Retinal pigment epithelial cell (primary cell): ENCODE results near the gene ARL5A.

Source experiments
- DNase-seq: peaks from one replicate; pipeline ENCODE4 v3.0.0-alpha.2; 2010; ENCODE audit warnings: low read depth
- H3K4me3 ChIP-seq: 2 replicates; pipeline ENCODE4 v1.5.1; 2011; ENCODE audit warnings: mild to moderate bottlenecking, low read length, control low read depth, moderate library complexity
- TF ChIP-seq, protein P1 (sequence below): conservative IDR thresholded peaks from 2 replicates; pipeline ENCODE4 v1.5.1; 2011; ENCODE audit warnings: low read depth, low read length, control low read depth, inconsistent platforms

Gene ARL5A

DNA sequence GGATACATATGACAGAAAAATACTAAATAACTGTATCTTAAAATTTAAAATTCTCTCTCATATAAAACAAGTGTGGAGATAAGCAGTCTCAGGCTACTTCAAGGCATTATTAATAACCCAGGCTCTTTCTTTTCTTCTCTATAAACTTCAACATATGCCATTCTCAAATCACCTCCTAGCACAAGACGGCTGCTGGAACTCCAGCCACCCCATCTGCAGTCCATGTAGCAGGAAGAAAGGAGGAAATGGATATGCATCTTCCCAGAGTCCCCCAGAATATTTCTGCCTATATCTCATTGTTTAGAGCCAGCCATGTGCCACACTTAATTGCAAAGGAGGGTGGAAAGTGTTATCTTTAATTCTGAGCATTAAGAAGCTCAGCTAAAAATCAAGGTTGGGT lies 58.6 kb downstream of the ARL5A start:
- TF ChIP-seq, protein P1, sequence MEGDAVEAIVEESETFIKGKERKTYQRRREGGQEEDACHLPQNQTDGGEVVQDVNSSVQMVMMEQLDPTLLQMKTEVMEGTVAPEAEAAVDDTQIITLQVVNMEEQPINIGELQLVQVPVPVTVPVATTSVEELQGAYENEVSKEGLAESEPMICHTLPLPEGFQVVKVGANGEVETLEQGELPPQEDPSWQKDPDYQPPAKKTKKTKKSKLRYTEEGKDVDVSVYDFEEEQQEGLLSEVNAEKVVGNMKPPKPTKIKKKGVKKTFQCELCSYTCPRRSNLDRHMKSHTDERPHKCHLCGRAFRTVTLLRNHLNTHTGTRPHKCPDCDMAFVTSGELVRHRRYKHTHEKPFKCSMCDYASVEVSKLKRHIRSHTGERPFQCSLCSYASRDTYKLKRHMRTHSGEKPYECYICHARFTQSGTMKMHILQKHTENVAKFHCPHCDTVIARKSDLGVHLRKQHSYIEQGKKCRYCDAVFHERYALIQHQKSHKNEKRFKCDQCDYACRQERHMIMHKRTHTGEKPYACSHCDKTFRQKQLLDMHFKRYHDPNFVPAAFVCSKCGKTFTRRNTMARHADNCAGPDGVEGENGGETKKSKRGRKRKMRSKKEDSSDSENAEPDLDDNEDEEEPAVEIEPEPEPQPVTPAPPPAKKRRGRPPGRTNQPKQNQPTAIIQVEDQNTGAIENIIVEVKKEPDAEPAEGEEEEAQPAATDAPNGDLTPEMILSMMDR = no peak
- no peak for DNase-seq
- H3K4me3 ChIP-seq = no peak overlapping the region

DNA sequence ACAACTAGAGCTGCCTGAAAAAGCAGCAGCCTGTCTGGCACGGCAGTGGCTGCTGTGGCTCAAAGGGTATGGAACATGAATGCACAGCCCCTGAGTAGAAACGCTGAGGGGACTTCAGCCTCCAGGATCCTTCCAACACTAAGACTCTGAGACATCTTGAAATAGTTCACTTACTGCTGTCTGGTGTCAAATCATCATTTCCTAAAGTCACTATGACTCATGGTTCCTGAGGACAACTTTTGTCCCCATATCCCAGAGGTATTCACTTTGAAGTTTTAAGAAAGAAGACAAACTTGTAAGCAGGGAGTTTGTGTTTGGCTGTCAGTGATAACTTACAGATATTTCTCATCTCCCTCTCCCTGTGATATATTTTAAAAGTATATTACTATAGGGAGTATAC lies 60.7 kb downstream of the ARL5A start:
- DNase-seq = no peak
- no peak overlapping the region for H3K4me3 ChIP-seq
- TF ChIP-seq, protein P1 = no peak

DNA sequence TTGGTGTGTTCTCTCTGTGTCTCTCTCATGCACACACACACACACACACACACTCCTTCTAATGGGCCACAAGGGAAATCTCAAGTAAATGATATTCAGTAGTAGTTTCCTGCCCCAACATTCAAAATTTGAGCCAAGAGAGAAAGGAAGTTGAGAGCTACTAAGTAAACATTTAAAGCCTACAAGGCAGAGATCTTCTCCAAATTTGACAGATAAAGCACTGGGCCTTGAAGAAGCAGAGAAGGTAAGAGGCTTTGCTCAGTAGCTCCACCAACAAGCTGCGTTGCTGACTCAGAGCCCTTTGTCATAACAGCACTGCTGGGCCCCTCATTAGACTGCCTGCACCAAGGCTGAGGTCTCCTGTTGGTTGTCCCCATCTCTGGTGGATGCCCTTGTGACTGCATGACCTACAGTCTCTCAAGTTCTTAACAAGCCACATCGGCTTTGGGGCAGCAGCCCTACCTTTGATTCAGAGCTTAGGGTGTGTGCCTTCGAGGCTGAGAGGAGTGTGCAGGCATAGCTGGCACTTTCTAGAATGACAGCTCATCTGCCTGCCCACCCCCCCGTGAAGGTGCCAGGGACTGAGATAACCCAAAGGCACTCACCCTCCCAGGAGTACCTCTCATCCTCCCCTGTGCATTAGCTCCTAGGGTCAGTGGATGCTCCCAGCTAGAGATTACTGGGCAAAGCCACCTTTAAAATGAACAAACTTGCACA lies 61.6 kb downstream of the ARL5A start:
- TF ChIP-seq, protein P1 = no peak
- no peak for DNase-seq
- H3K4me3 ChIP-seq = no peak overlapping the region

DNA sequence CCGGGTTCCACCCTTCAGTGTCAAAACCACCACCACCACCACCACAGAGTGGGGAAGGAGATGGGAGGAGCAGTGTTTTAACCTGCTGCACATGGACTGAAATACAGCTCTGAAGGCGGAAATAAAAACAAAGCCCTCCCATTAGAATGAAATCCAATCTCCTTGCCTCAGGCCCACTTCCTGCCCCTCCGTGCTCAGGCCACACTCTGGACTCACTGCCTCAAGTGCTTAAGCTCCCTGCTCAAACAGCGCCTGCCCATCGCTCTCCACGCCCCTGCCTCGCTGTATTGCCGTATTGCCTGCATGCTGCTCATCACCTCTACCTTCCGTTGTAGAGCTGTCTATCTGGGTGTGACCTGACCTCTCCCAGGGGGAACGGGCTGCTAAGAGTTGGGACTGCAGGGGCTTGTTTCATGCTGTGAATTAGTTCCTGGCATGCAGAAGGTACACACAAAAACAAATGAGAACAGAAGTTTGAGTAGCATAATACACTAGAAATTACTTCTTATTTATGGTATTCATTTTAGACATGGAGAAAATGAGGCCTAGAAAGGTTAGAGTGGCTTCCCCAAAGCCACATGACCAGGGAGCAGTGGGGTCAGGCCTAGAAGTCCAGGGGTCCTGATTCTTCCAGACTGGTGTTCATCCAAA lies 62.3 kb downstream of the ARL5A start:
- TF ChIP-seq, protein P1 = no peak
- no peak for DNase-seq
- no peak overlapping the region for H3K4me3 ChIP-seq

DNA sequence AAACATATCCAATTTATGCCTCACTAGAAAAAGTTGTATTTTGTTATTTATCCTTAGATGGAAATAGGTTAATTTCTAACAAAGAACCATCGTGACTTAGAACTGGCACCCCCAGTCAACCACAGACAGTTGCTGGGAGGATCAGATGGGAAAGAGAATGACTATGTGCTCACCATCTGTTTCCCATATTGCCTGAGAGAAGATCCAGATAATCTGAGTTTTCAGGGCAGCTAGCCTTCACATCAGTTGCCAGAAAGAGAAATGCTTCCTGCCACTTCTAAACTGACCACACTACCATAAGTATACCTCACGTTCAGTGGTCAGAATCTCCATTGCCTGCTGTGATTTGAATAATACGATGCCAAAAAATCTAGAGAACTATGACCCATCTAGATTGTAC lies 65.5 kb downstream of the ARL5A start:
- TF ChIP-seq, protein P1 = no peak
- no peak for DNase-seq
- no peak overlapping the region for H3K4me3 ChIP-seq

DNA sequence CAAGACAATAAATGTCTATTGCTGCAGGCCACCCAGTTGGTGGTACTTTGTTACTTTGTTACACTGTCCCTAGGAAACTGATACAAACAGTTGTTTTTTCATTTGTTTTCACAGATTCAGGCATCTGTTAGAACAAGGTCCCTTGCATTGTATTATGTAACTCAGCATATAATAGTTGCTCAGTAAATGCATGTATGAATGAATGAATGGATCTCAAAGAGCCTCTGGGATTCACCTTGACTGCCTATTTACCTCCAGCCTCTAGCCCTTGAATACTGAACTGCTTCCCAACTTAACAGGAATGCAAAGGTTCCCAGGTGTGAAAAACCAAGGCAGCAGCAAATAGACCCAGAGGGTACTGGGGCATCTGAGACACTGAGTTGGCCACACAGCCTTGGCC lies 66.5 kb downstream of the ARL5A start:
- no peak overlapping the region for H3K4me3 ChIP-seq
- TF ChIP-seq, protein P1 = no peak
- no peak for DNase-seq

DNA sequence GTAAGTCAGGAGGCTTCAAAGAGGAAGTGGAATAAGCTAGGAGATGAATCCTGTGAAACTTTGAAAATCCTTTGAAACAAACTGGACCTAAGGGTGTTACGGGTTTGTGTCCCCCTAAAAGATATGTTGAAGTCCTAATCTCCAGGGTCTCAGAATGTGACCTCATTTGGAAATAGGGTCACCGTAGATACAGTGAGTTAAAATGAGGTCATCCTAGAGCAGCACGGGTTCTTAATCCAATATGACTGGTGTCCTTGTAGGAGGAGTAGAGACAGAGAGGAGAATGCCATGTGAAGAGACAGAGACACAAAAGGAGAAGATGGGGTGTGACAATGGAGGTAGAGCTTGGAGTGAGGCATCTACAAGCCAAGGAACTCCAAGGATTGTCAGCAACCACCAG lies 67.0 kb downstream of the ARL5A start:
- H3K4me3 ChIP-seq = no peak overlapping the region
- no peak for DNase-seq
- TF ChIP-seq, protein P1 = no peak
